Keratinocyte (primary cell): Measurements from ENCODE around the gene AP5Z1.
"Not testable (repeated sequence)": the region's sequence is repeated elsewhere in the genome, so short reads cannot be mapped to it uniquely, and the experiment has no call there.

Source experiments
- EZH2 ChIP-seq: IDR thresholded peaks from one replicate; pipeline ENCODE4 v1.6.1; 2012; ENCODE audit warnings: inconsistent platforms, mild to moderate bottlenecking, low read length, moderate library complexity
- TF ChIP-seq, protein P1 (sequence below), 3 experiments: IDR thresholded peaks in 1 of 3; conservative IDR thresholded peaks in 1 of 3; optimal IDR thresholded peaks in 1 of 3; 2 replicates in 2 of 3; 3 replicates in 1 of 3; pipeline versions ENCODE3 to v1.5.1; 2011; ENCODE audit warnings: low read length in 3 of 3, mild to moderate bottlenecking in 3 of 3, moderate library complexity in 2 of 3, control low read depth in 1 of 3, inconsistent platforms in 1 of 3; ENCODE audit not compliant: insufficient read depth in 2 of 3; ENCODE audit errors: extremely low read depth in 1 of 3

DNA sequence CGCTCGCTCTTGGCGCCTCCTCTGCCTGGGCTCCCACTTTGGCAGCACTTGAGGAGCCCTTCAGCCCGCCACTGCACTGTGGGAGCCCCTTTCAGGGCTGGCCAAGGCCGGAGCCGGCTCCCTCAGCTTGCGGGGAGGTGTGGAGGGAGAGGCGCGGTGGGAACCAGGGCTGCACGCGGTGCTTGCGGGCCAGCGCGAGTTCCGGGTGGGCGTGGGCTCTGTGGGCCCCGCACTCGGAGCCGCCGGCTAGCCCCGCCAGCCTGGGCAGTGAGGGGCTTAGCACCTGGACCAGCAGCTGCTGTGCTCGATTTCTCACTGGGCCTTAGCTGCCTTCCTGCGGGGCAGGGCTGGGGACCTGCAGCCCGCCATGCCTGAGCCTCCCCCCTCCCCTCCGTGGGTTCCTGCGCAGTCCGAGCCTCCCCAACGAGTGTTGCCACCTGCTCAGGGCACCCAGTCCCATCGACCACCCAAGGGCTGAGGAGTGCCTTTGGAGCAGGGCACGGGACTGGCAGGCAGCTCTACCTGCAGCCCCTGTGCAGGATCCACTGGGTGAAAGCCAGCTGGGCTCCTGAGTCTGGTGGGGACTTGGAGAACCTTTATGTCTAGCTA, 18.1 kb downstream of the AP5Z1 start:
- TF ChIP-seq, protein P1, sequence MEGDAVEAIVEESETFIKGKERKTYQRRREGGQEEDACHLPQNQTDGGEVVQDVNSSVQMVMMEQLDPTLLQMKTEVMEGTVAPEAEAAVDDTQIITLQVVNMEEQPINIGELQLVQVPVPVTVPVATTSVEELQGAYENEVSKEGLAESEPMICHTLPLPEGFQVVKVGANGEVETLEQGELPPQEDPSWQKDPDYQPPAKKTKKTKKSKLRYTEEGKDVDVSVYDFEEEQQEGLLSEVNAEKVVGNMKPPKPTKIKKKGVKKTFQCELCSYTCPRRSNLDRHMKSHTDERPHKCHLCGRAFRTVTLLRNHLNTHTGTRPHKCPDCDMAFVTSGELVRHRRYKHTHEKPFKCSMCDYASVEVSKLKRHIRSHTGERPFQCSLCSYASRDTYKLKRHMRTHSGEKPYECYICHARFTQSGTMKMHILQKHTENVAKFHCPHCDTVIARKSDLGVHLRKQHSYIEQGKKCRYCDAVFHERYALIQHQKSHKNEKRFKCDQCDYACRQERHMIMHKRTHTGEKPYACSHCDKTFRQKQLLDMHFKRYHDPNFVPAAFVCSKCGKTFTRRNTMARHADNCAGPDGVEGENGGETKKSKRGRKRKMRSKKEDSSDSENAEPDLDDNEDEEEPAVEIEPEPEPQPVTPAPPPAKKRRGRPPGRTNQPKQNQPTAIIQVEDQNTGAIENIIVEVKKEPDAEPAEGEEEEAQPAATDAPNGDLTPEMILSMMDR (optimal IDR thresholded peaks at IDR 0.05 in 1 of 3, IDR thresholded peaks at IDR 0.05 in 1 of 3, conservative IDR thresholded peaks at IDR 0.05 in 1 of 3; ENCODE audit: extremely low read depth in 1 of 3, insufficient read depth in 2 of 3, low read length in 3 of 3) = not testable (repeated sequence)
- TF ChIP-seq EZH2 = not testable (repeated sequence)
